Ishikawa (cell line): ENCODE measurements around the gene TBCD.

Experiments used
- CEBPB ChIP-seq: IDR thresholded peaks from 2 replicates; pipeline ENCODE4 v1.6.1; 2012
- CREB1 ChIP-seq: IDR thresholded peaks from 2 replicates; pipeline ENCODE4 v1.6.1; 2012; ENCODE audit warnings: low read depth
- EGR1 ChIP-seq: IDR thresholded peaks from 2 replicates; pipeline ENCODE4 v1.6.1; 2012
- EP300 ChIP-seq: IDR thresholded peaks from 2 replicates; pipeline ENCODE4 v1.6.1; 2012; ENCODE audit warnings: borderline replicate concordance
- FOXM1 ChIP-seq: IDR thresholded peaks from 2 replicates; pipeline ENCODE4 v1.6.1; 2012; ENCODE audit warnings: low read depth, borderline replicate concordance
- NFIC ChIP-seq: IDR thresholded peaks from 2 replicates; pipeline ENCODE4 v1.6.1; 2012
- RAD21 ChIP-seq: IDR thresholded peaks from 2 replicates; pipeline ENCODE4 v1.6.1; 2012; ENCODE audit warnings: low read depth
- TAF1 ChIP-seq: IDR thresholded peaks from 2 replicates; pipeline ENCODE4 v1.6.1; 2012; ENCODE audit warnings: low read depth, mild to moderate bottlenecking
- TCF12 ChIP-seq: IDR thresholded peaks from 2 replicates; pipeline ENCODE4 v1.6.1; 2012; ENCODE audit warnings: low read depth
- TEAD4 ChIP-seq: IDR thresholded peaks from 2 replicates; pipeline ENCODE4 v1.6.1; 2012
- USF1 ChIP-seq: IDR thresholded peaks from 2 replicates; pipeline ENCODE4 v1.6.1; 2012
- YY1 ChIP-seq: IDR thresholded peaks from 2 replicates; pipeline ENCODE4 v1.6.1; 2012; ENCODE audit warnings: low read depth
- ZBTB7A ChIP-seq: IDR thresholded peaks from 2 replicates; pipeline ENCODE4 v1.6.1; 2012; ENCODE audit warnings: low read depth
- TF ChIP-seq, protein P1 (sequence below): IDR thresholded peaks from 2 replicates; pipeline ENCODE4 v1.6.1; 2012
- TF ChIP-seq, protein P2 (sequence below): IDR thresholded peaks from 2 replicates; pipeline ENCODE4 v1.6.1; 2012; ENCODE audit warnings: low read depth, mild to moderate bottlenecking

The TBCD gene

DNA sequence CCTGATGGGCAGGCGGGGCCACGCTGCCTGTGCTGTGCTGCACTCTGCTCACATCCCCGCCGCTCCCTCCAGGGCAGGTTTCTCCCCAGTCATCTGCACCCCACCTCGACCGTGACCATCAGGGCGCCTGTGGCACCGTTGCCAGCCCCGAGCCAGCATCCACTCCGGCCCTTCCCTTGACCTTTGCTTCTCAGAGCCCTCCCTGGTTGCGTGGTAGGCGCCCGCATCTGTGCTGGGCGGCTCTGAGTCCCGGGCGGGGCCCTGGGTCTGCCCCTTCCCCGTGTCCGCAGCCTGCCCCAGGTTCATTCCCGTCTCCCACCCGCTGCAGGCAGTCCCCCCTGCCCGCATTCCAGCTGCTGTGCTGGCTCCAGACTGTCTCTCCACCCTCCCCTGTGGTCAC is 54.8 kb downstream of the TBCD start:
- TF ChIP-seq, protein P1, sequence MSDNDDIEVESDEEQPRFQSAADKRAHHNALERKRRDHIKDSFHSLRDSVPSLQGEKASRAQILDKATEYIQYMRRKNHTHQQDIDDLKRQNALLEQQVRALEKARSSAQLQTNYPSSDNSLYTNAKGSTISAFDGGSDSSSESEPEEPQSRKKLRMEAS = no peak
- no peak for TF ChIP-seq RAD21
- no peak for TF ChIP-seq NFIC
- no peak for TF ChIP-seq EP300
- TF ChIP-seq FOXM1 = no peak
- no peak for TF ChIP-seq TAF1
- TF ChIP-seq CEBPB = no peak
- TF ChIP-seq, protein P2, sequence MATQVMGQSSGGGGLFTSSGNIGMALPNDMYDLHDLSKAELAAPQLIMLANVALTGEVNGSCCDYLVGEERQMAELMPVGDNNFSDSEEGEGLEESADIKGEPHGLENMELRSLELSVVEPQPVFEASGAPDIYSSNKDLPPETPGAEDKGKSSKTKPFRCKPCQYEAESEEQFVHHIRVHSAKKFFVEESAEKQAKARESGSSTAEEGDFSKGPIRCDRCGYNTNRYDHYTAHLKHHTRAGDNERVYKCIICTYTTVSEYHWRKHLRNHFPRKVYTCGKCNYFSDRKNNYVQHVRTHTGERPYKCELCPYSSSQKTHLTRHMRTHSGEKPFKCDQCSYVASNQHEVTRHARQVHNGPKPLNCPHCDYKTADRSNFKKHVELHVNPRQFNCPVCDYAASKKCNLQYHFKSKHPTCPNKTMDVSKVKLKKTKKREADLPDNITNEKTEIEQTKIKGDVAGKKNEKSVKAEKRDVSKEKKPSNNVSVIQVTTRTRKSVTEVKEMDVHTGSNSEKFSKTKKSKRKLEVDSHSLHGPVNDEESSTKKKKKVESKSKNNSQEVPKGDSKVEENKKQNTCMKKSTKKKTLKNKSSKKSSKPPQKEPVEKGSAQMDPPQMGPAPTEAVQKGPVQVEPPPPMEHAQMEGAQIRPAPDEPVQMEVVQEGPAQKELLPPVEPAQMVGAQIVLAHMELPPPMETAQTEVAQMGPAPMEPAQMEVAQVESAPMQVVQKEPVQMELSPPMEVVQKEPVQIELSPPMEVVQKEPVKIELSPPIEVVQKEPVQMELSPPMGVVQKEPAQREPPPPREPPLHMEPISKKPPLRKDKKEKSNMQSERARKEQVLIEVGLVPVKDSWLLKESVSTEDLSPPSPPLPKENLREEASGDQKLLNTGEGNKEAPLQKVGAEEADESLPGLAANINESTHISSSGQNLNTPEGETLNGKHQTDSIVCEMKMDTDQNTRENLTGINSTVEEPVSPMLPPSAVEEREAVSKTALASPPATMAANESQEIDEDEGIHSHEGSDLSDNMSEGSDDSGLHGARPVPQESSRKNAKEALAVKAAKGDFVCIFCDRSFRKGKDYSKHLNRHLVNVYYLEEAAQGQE = no peak
- TF ChIP-seq CREB1 = no peak
- TF ChIP-seq YY1 = no peak
- no peak for TF ChIP-seq TEAD4
- TF ChIP-seq EGR1 = no peak
- no peak for TF ChIP-seq USF1
- TF ChIP-seq ZBTB7A = no peak

DNA sequence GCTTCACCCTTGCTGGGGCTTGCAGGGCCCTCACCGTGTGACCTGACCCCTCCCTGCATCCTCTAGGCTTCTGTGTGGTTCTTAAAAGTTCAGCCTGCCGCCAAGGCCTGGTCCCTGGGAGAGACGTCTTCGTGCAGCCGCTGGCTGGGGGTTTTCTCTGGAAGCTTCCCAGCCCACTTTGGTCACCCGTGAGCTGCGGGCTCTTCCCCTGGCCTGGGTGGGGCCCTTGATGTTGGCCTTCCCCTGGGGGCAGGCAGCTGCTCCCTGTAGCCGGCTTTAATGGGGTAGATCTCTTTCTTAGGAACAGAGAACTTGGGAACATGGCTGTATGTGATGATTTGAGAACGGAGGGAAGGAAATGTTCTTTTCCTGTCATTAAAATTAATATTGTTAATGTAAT is 55.2 kb downstream of the TBCD start:
- TF ChIP-seq TAF1 (no peak), ZBTB7A (no peak), YY1 (no peak), NFIC (no peak), CREB1 (no peak), EGR1 (no peak)
- TF ChIP-seq, protein P2 = no peak

- TF ChIP-seq CREB1 (no peak), TAF1 (no peak), TEAD4 (no peak), EP300 (no peak), CEBPB (no peak), ZBTB7A (no peak), EGR1 (no peak), YY1 (no peak), TCF12 (no peak)
These were observed 55.7 kb downstream of the TBCD start for GRCh38 chr17:82807562-82807961.

GRCh38 chr17:82808006-82808405 is 56.1 kb downstream of the TBCD start:
- TF ChIP-seq TEAD4 (no peak), EGR1 (no peak), YY1 (no peak), EP300 (no peak), RAD21 (no peak), USF1 (no peak), CEBPB (no peak), TCF12 (no peak), FOXM1 (no peak), ZBTB7A (no peak), TAF1 (no peak), NFIC (no peak)
- TF ChIP-seq, protein P1 = no peak
- TF ChIP-seq, protein P2 = no peak
